Esophagus squamous epithelium (tissue), 4 donors: ENCODE results near the gene PSORS1C1.

Experiments
- CTCF ChIP-seq, 6 experiments: fragments of 450-650 bp in 4 of 6; fragments of 200-600 bp in 2 of 6; sonication (generic) in 2 of 6; IDR thresholded peaks; one replicate each; pipeline ENCODE4 v1.5.1; 2016 to 2019; ENCODE audit warnings: antibody characterized with exemption in 6 of 6, mild to moderate bottlenecking in 4 of 6, moderate library complexity in 4 of 6
- POLR2A ChIP-seq, 4 donors: fragments of 450-650 bp; IDR thresholded peaks; one replicate each; pipeline ENCODE4 v1.6.1; 2017; ENCODE audit warnings: antibody characterized with exemption in 4 of 4, mild to moderate bottlenecking in 4 of 4, moderate library complexity in 3 of 4

GRCh38 chr6:31162463-31163165, 48.0 kb downstream of the PSORS1C1 start:
- TF ChIP-seq CTCF (IDR thresholded peaks at IDR 0.05): no peak
- no peak for TF ChIP-seq POLR2A (IDR thresholded peaks at IDR 0.05)
